ENCODE measurements around the gene NPHP4.

NPHP4 gene

GRCh38 chr1:5967351-5968160 is 24.7 kb downstream of the NPHP4 start:
- DNase-seq, result no peak

- DNase-seq, result no peak
These were observed 25.6 kb downstream of the NPHP4 start for GRCh38 chr1:5966543-5967205.

DNA sequence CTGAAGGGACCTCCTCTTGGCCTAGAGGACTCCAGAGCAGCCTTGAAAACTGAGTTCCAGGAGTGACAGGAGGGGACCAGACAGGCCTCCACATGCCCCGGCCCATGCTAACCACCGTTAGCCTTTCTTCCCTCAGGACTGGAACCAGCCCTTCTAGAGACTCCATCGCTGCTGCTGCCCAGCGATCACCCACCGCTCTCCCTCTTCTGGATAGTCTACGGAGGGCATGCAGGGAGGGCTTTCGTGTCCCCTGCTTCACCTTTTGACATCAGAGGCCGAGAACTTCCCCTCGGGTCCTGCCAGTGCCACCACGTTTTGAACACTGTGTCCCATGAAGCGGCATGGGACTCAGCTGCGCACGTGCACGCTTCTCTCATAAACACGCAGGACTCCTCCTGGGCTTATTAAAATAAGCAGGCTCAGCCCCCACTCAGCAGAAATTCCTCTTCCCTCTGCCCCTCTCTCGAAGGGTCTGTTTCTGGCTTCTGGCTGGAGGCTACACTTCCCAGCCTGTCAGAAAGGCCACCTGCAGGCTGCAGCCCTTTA is 26.6 kb downstream of the NPHP4 start:
- DNase-seq, result no peak

- DNase-seq, result no peak
These were observed 29.7 kb downstream of the NPHP4 start for GRCh38 chr1:5962265-5963105.

DNA sequence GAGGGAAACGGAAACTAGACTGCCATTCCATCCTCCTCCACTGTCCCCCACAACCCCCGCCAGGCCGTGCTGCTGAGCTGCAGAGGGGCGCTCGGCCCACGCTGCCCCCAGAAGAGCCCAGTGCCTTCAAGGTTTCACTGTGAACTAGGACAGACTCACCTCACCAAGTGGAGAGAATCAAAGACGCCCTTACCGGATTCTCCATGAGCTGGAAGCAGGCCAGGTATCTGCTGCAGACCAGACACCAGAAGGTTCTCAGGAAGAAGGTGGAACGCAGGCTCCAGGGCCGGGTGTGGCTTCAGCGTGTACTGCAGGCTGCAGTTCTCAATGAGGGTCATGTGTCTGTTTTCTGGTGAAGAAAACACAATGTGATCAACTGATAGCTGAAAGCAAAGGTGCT is 30.6 kb downstream of the NPHP4 start:
- DNase-seq, result no peak

DNA sequence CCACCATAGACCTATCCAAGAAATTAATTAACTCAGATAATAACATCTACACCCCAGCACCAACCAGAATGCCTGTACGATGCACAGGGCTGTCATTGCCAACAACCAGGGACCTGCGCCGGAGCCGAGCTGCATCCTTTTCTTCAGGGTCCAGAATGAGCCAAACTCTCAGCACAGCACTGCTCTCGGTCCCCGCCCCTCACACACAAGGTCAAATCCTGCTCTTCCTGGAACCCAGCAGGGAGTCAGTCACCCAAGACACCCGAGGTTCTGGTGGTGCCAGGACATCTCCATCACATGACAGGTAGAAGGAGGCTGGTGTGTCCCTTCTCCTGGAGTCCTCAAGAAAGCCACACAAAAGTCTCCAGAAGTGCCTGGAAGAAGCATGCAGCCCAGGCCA is 31.9 kb downstream of the NPHP4 start:
- DNase-seq, result no peak

GRCh38 chr1:5959667-5960230 is 32.5 kb downstream of the NPHP4 start:
- no peak for DNase-seq

- DNase-seq, result no peak
These were observed 33.1 kb downstream of the NPHP4 start for GRCh38 chr1:5959087-5959486.

- DNase-seq, result no peak
These were observed 36.0 kb downstream of the NPHP4 start for GRCh38 chr1:5956022-5956830.

DNA sequence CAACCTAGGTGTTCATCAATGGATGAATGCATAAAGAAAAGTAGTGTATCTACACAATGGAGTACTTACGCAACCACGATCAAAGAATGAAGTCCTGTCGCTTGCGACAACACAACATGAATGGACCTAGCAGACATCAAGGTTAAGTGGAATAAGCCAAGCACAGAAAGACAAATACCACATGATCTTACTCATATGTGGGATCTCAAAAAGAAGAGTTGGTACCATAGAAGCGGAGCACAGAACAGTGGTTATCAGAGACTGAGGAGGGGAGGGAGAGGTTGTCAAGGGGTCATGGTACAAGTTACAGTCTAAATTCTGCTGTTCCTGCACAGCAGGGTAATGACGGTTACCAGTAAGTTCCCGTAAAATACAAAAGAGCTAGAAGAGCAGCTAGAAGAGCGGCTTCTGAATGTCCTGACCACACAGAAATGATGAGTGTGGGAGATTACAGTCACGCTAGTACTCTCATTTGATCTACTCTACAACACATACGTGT is 36.7 kb downstream of the NPHP4 start:
- no peak for DNase-seq

GRCh38 chr1:5954964-5955363 is 37.3 kb downstream of the NPHP4 start:
- no peak for DNase-seq

GRCh38 chr1:5953386-5953785 is 38.8 kb downstream of the NPHP4 start:
- no peak for DNase-seq

GRCh38 chr1:5951846-5952410 is 40.3 kb downstream of the NPHP4 start:
- no peak for DNase-seq

DNA sequence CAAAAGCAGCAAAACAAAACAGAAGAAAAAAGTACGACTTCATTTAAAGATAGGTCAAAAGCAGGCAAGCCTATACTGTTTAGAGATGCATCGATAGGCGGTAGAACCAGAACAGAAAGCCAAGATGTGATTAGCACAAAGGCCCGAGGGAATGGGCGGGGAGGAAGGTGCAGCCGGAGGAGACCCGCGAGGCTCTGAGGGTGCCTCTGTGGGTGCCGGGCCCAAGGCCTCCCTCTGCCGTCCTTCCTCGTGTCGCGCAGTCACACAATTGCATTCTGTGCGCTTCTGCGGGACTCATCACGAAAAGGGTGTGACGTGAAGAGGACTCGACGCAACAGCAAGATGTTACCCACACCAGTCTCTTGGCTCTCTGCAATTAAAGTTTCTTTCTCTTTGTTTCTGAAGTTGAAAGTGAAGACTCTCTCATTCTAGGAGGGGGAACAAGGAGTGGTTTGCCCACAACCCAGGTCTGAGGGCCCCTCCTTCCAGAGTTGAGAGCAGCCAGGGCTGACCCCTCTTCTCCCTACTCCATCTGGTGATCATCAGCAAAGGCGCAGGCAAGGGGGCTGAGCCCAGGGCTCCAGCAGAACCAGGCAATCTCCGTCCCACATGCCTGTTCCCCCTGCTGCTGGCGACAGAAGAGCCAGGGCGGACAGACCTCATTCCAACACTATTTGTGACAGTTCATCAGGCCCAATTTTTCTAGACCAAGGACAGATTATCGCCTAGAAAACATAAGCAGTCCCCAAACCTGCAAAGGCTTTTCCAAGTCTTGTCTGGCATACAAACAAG is 41.0 kb downstream of the NPHP4 start:
- no peak for DNase-seq

DNA sequence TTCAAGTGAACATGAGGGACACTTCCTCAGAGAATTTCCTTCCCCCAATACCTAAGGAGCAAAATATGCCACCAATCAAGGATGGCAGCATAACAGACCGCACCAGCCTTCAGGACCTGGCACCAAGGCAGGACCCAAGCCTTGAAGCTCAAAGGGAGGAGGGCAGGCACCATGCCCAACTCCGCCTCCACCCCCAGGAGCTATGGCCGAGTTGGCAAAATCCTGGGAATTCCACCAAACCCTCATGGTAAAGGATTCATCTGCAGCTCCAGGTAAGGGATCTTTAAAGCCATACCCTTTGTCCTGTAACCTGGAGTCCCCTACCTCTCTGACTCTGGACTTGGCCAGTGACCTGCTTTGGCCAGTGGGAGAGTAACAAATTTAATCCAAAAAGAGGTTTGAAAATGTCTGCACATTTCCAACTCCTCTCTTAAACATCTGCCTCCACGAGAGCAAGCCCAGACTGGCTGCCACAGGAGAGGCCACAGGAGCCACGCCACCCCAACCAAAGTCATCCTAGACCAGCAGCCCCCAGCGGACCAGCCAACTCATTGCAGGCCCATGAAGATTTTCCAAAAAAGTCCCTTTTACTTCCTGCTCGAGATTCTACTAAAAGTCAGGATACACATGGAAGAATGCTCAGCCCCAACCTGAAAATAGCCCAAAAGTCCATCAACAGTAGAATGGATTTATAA is 41.9 kb downstream of the NPHP4 start:
- DNase-seq, result no peak

DNA sequence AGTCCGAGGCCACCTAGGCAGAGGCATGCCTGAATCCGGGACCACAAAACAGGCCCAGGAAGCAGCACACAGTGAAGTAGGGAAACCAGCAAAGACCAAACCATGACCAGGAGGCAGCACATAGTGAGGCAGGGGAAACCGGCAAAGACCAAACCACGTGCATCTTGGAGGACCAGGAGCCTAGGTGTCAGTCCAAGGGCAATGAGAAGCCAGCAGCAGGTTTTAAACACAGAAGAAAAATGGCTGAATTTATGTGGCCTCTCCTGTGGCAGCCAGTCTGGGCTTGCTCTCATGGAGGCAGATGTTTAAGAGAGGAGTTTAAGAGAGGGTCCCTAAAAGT is 42.5 kb downstream of the NPHP4 start:
- no peak for DNase-seq

GRCh38 chr1:5949085-5949760 is 43.0 kb downstream of the NPHP4 start:
- no peak for DNase-seq

- no peak for DNase-seq
These were observed 43.6 kb downstream of the NPHP4 start for GRCh38 chr1:5948681-5949005.

GRCh38 chr1:5947978-5948680 is 44.1 kb downstream of the NPHP4 start:
- no peak for DNase-seq
